NCI-H82 treated with DMSO at 0.1 percent for 48 hours (cell line): ENCODE measurements around the gene SLC41A3.
"Not testable (repeated sequence)": the region's sequence is repeated elsewhere in the genome, so short reads cannot be mapped to it uniquely, and the experiment has no call there.

Source experiments
- DNase-seq: peaks from one replicate; lab custom pipeline; 2025; ENCODE audit not compliant: unreplicated experiment; lab: John Stamatoyannopoulos, UW

SLC41A3 gene

DNA sequence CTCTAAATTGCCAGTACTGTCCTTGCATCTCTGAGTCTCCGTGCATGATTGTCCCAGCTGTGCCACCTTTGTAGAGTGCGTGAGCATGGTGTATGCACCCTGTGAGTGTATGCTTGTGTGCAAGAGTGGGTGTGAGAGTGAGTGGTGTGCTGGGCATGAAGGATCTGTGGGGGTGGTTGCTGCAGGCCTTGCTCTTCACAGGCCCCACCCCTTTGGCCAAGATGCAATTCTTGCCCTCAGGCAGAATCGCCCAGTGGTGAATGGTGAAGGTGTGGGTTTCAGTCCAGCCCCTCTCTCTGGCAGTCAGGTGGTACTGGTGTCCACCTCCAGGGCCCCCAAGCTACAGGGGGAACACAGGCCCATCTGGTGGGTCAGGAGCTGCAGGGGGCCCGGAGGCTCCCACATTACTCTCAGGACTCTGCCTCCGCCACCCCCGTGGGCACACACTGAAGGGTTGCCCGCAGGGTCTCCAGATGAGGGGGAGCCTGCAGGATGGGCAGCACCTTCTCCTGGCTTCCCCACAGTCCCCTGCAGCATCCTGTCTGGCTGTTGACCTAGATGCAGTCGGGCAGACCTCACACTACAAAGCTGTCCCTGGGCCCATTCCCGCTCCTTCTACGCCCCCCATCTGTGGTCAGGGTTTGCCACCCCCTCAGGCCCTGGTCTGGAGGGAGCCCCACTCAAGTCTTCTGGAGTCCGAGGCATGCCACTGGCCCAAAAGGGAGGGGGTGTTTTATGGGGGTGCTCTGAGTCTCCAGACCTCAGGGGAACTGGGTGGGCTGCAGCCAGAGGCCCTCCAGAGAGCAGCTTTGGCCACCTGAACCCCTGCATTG, 123.3 kb downstream of the SLC41A3 start:
- no peak for DNase-seq

DNA sequence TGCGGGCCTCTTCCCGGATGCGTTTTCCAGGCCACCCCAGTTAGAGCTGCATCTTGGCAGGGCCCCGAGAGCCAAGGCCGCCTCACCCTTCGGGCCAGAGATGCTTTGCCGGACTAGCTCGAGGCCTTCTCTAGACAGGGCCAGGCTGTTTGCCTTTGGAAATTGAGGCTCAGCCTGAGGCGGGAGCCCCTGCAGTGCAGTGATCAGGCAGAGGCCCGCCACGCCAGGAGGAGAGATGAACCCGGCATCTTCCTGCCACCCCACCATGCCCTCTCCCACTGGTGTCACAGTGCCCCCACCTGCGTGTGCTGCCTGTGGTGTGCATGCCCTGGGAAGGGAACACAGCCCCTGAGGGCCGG, 123.9 kb downstream of the SLC41A3 start:
- no peak for DNase-seq

GRCh38 chr3:125959317-125960065, 124.4 kb downstream of the SLC41A3 start:
- DNase-seq = no peak

DNA sequence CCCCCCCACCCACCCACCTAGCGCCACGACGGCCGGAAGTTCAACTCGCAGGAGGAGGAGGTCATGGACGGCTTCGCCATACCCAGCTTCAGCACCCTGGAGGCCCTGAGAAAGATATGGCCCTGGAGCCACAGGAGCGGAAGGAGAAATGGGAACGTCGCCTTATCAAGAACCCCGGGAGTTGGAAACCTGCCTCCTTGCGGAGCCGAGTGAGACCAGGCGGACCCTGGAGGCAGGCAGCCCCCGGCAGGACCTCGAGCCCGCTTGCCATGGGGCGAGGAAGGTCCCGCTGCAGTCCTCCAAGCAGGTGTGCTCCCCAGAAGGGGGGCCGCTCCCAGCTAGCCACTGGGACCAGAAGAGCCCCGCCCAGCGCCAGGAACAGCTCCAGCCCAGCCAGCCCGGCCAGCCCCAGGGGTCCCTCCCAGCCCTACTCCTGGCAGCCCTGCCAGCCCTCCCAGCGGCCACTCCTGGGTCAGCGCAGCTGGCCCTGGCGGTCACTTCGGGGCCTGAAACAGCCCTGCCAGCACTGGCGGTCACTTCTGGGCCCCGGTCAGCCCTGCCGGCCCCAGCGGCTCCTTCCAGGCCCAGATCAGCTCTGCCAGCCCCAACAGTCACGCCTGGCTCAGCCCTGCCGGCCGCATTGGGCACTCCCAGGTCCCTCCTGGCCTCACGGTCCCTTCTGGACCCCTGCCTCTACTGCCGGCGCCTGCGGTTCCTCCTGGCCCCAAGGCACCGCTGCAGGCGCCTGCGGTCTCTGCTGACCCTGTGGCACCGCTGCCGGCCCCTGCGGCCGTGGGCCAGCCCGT, 125.2 kb downstream of the SLC41A3 start:
- no peak for DNase-seq

GRCh38 chr3:125957674-125958510, 126.0 kb downstream of the SLC41A3 start:
- DNase-seq = no peak

DNA sequence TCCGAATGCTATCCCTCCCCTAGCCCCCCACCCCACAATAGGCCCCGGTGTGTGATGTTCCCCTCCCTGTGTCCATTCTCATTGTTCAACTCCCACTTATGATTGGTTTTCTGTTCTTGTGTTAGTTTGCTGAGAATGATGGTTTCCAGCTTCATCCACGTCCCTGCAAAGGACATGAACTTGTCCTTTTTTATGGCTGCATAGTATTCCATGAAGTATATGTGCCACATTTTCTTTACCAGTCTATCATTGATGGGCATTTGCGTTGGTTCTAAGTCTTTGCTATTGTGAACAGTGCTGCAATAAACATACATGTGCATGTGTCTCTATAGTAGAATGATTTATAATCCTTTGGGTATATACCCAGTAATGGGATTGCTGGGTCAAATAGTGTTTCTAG, 126.9 kb downstream of the SLC41A3 start:
- not testable (repeated sequence) for DNase-seq
